Fibroblast of skin of left biceps (primary cell): Measurements from ENCODE around the gene FLII.

Experiments
- DNase-seq, 2 experiments: peaks; one replicate each; pipeline ENCODE4 v3.0.0-alpha.2; 2013; ENCODE audit warnings: low read depth in 2 of 2

The FLII gene

GRCh38 chr17:18260332-18261145 lies 2.0 kb upstream of the FLII start, which contains the start of gene MIEF2:
Gene MIEF2, plus strand, starts transcription at chr17:18260662. Its CDS starts 2,059 bp downstream, at chr17:18262721.
- peak; percentile 74 to 77 for DNase-seq

DNA sequence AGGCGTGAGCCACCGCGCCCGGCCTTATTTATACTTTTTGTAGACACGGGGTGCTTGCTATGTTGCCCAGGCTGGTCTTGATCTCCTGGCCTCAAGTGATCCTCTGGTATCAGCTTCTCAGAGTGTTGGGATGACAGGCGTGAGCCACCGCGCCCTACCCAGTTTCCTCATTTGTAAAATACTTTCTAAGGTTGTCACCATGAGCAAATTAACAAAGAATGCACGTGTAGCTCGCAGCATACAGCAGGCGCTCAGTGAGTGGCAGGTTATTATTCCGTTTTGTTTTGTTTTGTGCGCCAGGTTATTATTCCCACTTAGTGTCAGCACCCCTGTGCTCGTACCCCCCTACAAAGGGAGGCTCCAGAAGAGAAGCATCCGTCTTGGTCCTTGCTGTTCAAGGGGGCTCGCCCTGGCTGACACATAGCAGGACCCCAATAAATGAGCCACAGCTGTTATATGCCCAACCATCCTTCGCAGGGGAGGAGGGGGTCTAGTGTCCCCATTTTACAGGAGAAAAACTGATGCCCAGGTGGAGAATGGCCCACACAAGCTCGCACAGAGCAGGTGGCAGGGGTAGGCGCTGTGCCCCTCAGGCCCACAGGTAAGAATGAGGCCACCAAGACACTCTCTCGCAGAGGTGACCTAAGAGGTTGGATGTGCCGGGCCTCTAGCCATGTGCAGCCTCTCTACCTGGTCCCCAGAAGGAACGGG lies 1.2 kb upstream of the FLII start:
- DNase-seq = no peak

- no peak for DNase-seq
Measured at GRCh38 chr17:18257982-18258355, 569 bp downstream of the FLII start.

DNA sequence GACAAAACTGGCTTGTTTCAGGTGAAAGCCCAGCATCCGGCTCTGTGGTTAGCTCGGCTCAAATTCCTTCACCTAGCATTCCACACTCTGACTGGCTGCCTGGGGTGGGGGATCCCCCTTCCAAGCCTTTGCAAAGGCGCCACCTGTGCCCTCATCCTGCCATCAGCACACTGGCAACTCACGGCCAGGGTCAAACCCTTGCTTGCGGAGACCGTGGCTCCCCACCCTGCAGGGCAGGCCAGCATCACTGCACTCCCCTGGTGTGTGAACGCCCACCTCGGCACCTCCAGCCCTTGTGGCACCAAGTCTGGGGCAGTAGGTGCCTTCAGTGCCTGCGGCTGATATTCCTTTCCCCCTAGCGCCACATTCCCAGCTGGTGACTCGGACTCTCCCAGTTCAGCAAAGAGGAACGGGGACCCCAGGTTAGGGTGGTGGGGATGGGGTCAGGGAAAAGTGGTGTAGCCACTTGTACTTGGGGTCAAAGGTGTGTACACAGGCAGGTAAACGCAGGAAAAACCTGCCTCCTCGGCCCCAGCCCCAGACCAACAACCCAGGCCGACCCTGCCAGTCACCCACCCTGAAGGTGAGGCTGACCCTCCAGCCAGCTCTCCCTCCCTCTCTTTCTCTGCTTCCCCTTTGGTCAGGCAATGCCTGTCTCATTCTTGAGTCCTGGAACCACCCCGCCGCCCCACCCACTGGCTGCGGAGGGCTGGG lies 1.1 kb downstream of the FLII start:
- no peak for DNase-seq

GRCh38 chr17:18256776-18257175 lies 1.8 kb downstream of the FLII start:
- no peak for DNase-seq

DNA sequence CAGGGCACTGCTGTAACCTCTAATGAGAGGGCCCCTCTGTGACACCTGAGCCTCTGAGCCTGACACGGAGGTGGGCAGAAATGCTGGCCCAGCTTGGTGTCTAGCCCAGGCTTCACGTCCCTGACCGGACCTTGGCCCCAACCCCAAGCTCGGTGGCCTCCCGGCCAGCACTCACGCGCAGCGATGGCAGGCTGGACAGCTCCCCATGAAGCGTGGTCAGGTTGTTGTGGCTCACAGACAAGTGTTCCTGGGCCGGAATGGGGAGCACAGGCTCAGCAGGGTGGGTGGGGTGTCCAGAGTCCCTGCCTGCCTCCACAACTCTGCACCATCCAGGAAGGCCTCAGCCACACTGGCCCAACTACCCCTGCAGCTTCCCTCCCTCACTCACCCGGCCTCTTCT lies 2.2 kb downstream of the FLII start:
- DNase-seq = no peak

DNA sequence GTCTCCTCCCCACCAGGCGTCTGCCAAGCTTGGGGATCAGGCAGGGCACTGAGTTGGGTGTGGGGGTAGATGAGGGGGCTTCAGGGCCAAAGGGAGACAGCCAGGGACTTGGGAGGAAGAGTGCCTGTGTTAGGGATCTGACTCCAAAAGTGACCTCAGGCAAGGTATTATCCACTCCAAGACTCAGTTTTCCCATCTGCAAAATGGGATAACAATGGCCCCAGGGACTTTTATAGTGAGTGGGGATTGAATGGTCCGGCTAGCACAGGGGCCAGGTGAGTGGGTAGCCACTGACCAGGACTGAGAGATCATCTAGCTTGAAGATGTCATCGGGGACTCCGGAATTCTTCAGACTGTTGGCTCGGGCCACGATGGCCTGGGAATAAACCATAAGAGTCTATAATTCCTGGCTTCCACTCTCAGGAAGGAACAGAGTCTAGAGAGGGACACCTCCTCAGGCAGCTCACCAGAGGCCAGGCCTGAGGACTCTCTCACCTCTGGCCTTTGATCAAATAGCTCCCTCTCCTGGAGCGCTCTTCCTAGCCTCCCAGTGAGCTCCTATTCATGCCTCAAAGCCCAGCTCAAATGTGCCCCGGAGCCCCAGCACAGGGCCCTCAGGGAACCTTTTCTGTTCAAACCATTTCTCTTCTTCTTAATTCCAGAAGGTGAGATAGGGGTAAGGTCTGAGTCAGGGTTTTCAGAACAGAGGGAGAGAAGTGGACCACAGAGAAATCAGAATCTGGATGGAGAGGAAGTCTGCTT lies 3.5 kb downstream of the FLII start:
- DNase-seq = no peak

GRCh38 chr17:18253947-18254821 lies 4.4 kb downstream of the FLII start:
- DNase-seq = no peak

DNA sequence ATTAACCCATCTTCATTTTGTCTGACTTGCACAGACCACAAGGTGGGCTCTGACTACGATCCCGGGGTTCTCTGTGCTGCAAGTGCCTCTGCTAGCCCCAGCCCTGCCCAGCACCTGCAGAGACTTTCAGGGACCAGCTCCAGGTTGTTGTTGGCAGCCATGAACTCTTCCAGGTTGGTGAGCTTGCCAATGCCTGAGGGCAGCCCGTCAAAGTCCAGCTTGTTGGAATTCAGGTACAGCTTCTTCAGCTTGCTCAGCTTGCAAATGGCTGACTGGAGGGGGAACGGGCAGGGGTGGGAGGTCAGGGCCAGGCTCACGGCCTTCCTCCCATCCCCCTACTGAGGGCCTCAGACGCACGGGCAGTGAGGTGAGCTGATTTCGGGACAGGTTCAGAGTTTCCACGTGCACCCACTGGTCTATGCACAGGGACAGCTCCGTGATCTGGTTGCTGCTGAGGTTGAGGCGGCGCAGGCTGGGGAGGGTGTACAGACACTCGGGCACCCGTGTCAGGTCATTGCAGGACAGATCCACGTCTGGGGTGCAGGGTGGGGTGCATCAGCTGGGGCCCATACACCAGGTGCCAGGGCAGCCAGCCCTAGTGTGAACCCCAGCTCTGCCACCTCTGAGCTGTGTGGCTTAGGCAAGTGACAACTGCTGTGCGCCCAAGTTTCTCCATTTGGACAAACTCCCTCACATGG lies 5.2 kb downstream of the FLII start:
- no peak for DNase-seq

DNA sequence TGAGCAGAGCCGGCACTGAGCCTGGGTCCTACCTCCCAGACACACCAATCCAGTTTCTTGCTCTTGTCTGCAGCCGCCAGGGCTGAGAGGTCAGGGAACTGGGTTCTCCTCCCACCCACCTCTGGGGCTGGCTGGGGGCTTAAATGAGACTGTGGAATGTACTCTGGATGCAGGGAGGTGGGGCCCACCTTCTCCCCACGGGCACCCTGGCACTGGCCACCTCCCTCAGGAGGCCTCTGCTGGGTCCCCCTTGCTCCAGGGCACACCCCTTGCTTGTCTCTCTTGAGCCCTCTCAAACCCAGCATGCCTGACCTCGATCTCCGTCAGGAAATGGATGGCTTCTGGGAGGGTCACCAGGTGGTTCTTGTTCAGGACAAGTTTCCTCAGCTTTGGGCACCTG lies 6.4 kb downstream of the FLII start:
- no peak for DNase-seq

GRCh38 chr17:18251204-18251603 lies 7.3 kb downstream of the FLII start:
- DNase-seq = no peak

- DNase-seq = no peak
Measured at GRCh38 chr17:18250708-18251107, 7.8 kb downstream of the FLII start.

DNA sequence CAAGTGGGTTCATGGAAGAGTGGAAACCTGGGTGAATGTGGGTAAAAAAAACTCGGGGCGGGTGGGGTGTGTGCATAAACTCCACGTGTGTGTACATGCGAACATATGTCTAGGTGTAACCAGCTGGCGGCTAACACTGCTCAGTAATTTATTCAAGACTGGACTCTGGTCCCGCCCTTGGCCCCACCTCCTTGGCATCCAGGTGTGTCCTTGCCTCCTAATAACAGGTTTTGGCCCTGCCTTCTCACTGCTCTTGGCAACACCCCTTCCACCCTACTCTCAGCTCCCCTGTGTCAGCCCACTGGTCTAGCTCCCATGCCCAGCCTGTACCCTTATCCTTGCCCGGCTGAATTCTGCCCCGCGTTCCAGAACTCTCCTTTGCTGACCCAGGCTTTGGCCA lies 8.3 kb downstream of the FLII start:
- no peak for DNase-seq

GRCh38 chr17:18248811-18249210 lies 9.7 kb downstream of the FLII start:
- DNase-seq = no peak

- peak in 1 of 2 experiments; percentile 21 for DNase-seq
Measured at GRCh38 chr17:18248300-18248731, 10.2 kb downstream of the FLII start.

- no peak for DNase-seq
Measured at GRCh38 chr17:18247613-18248001, 10.9 kb downstream of the FLII start.

GRCh38 chr17:18246880-18247612 lies 11.5 kb downstream of the FLII start:
- DNase-seq = no peak

DNA sequence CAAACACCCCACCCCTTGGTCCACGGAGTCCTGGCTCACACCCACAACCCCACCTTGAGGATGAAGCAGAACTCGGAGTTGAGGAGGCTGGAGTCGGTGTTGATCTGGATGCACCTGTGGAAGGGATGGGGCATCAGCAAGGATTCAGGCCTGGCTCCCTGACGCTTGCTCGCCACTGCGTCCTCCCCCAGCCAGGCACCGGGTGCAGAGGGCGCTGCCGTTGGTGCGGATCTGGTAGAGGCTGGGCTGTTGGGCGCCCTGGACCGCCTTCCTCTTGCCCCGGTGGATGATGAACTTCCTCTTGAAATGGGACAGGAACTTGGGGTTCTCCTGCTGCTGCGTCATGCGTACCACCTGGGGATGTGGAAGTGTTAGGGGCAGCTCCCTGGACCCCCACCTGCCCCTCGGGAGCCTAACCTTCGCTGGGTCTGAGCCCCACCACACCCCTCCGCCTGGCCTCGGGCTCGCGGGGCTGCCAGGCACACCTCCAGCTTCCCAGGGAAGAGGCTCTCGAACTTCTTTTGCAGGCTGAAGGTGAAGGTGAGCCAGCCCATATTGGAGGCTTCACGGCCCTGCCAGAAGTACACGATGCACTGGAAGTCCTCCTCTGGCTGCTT lies 12.3 kb downstream of the FLII start:
- no peak for DNase-seq
